Measurements from ENCODE around the gene ZNF684.
"Not testable (repeated sequence)": the region's sequence is repeated elsewhere in the genome, so short reads cannot be mapped to it uniquely, and the experiment has no call there.

The ZNF684 gene

DNA sequence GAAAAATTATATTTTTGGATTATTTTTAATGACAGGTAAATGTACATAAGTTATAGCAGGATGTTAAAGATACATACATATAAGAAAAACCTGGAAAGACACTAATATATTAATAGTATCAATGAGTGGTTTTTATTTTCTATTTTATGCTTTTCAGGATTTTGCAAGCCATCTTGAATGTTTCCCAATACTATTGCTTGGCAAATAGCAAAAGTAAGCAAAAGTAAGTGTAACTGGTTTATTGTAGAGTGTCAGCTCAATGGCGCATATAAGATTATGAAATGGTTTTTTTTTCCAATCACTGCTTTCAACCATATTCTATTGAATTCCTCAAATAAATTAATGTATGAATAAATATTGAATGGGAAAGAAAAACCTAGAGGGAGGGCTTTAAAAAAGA is 36.4 kb downstream of the ZNF684 start:
- no peak overlapping the region for H3K4me3 ChIP-seq (ENCODE audit: insufficient read length, low read depth)
- no peaks in the 10 kb centered on the region for H3K9me3 ChIP-seq (ENCODE audit: insufficient read depth, low read length)
- H3K4me1 ChIP-seq (ENCODE audit: insufficient read depth, insufficient read length) = no peaks in the 10 kb centered on the region
- H3K9ac ChIP-seq (ENCODE audit: insufficient read length, low read depth) = no peak overlapping the region
- H3K36me3 ChIP-seq (ENCODE audit: insufficient read depth, insufficient read length, low read length) = no peaks in the 10 kb centered on the region
- DNase-seq (ENCODE audit: low read depth, low spot score) = no peak
- no peaks in the 10 kb centered on the region for H3K27me3 ChIP-seq (ENCODE audit: insufficient read depth, insufficient read length)
- no peak for TF ChIP-seq YY1 (IDR thresholded peaks at IDR 0.05; ENCODE audit: insufficient read depth, insufficient read length)
- TF ChIP-seq SUZ12 (IDR thresholded peaks at IDR 0.05; ENCODE audit: extremely low read depth, insufficient read depth, insufficient read length) = no peak
- TF ChIP-seq ZNF274 (IDR thresholded peaks at IDR 0.05; ENCODE audit: low read depth, low read length) = no peak

DNA sequence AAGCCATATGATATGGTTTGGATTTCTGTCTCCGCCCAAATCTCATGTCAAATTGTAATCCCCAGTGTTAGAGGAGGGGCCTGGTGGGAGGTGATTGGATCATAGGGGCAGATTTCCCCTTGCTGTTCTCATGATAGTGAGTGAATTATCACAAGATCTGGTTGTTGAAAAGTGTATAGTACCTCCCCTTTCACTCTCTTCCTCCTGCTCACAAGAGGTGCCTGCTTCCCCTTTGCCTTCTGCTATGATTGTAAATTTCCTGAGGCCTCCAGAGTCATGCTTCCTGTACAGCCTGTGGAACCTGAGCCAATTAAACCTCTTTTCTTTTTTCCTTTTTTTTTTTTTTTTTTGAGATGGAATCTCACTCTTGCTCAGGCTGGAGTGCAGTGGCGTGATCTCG is 43.4 kb downstream of the ZNF684 start:
- not testable (repeated sequence) for H3K27me3 ChIP-seq (ENCODE audit: insufficient read depth, insufficient read length); DNase-seq (ENCODE audit: low read depth, low spot score); H3K4me1 ChIP-seq (ENCODE audit: insufficient read depth, insufficient read length); H3K36me3 ChIP-seq (ENCODE audit: insufficient read depth, insufficient read length, low read length); H3K4me3 ChIP-seq (ENCODE audit: insufficient read length, low read depth); H3K9me3 ChIP-seq (ENCODE audit: insufficient read depth, low read length); H3K9ac ChIP-seq (ENCODE audit: insufficient read length, low read depth)

DNA sequence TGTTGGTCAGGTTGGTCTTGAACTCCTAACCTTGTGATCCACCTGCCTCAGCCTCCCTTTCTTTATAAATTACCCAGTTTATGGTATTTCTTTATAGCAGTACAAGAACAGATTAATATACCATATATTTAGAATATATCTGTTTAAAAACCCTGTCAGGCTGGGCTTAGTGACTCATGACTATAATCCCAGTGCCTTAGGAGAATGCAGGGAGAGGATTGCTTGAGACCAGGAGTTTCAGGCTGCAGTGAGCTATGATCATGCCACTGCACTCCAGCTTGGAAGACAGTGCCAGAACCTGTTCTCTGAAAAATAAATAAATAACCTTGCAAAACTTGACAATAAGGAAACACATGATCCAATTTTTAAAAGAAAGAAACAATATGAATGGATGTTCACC is 43.9 kb downstream of the ZNF684 start:
- Histone ChIP-seq H3K9me3 (ENCODE audit: insufficient read depth, low read length) (0 out of 2 replicates have a peak, but pooled peaks cover 3% of the 10 kb centered on the region), H3K4me3 (ENCODE audit: insufficient read length, low read depth) (no peak overlapping the region), H3K27me3 (ENCODE audit: insufficient read depth, insufficient read length) (no peaks in the 10 kb centered on the region), H3K36me3 (ENCODE audit: insufficient read depth, insufficient read length, low read length) (no peaks in the 10 kb centered on the region), H3K4me1 (ENCODE audit: insufficient read depth, insufficient read length) (no peaks in the 10 kb centered on the region), H3K9ac (ENCODE audit: insufficient read length, low read depth) (no peak overlapping the region)
- no peak for DNase-seq (ENCODE audit: low read depth, low spot score)
- TF ChIP-seq SUZ12 (IDR thresholded peaks at IDR 0.05; ENCODE audit: extremely low read depth, insufficient read depth, insufficient read length) (no peak), ZNF274 (IDR thresholded peaks at IDR 0.05; ENCODE audit: low read depth, low read length) (no peak), YY1 (IDR thresholded peaks at IDR 0.05; ENCODE audit: insufficient read depth, insufficient read length) (no peak)

DNA sequence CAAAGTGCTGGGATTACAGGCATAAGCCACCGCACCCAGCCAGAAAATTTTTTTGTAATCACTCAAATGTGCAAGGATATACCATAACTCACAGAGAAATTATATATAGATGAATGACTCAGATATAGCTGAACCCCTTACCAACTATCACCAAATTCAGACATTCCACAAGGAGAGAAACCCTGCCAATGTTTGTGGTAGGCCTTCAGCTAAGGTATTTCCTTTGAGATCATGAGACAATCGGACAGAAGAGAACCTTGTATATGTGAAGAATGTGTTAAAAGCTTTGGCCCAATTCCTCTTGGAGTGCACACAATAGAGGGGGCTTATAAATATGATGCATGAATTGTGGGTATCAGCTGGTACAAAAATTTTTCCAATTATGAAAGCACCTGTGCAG is 50.7 kb downstream of the ZNF684 start:
- no peak for DNase-seq (ENCODE audit: low read depth, low spot score)
- no peak overlapping the region for H3K4me3 ChIP-seq (ENCODE audit: insufficient read length, low read depth)
- H3K27me3 ChIP-seq (ENCODE audit: insufficient read depth, insufficient read length) = no peaks in the 10 kb centered on the region
- H3K9ac ChIP-seq (ENCODE audit: insufficient read length, low read depth) = no peak overlapping the region
- no peaks in the 10 kb centered on the region for H3K36me3 ChIP-seq (ENCODE audit: insufficient read depth, insufficient read length, low read length)
- no peak for TF ChIP-seq SUZ12 (IDR thresholded peaks at IDR 0.05; ENCODE audit: extremely low read depth, insufficient read depth, insufficient read length)
- TF ChIP-seq ZNF274 (IDR thresholded peaks at IDR 0.05; ENCODE audit: low read depth, low read length) = no peak
- no peak for TF ChIP-seq YY1 (IDR thresholded peaks at IDR 0.05; ENCODE audit: insufficient read depth, insufficient read length)
- no peaks in the 10 kb centered on the region for H3K4me1 ChIP-seq (ENCODE audit: insufficient read depth, insufficient read length)
- 0 out of 2 replicates have a peak, but pooled peaks cover under 1% of the 10 kb centered on the region for H3K9me3 ChIP-seq (ENCODE audit: insufficient read depth, low read length)

DNA sequence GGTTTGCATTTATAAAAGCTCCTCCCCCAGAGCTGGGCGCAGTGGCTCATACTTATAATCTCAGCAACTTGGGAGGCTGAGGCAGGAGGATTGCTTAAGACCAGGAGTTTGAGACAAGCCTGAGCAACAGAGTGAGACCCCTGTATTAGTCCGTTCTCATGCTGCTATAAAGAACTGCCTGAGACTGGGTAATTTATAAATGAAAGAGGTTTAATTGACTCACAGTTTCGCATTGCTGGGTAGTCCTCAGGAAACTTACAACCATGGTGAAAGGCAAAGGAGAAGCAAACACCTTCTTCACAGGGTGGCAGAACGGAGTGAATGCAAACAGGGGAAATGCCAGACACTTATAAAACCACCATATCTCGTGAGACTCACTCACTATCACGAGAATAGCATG is 52.5 kb downstream of the ZNF684 start:
- TF ChIP-seq ZNF274 (IDR thresholded peaks at IDR 0.05; ENCODE audit: low read depth, low read length) (no peak), YY1 (IDR thresholded peaks at IDR 0.05; ENCODE audit: insufficient read depth, insufficient read length) (no peak), SUZ12 (IDR thresholded peaks at IDR 0.05; ENCODE audit: extremely low read depth, insufficient read depth, insufficient read length) (no peak)
- H3K4me1 ChIP-seq (ENCODE audit: insufficient read depth, insufficient read length) = no peaks in the 10 kb centered on the region
- no peak overlapping the region for H3K4me3 ChIP-seq (ENCODE audit: insufficient read length, low read depth)
- H3K9me3 ChIP-seq (ENCODE audit: insufficient read depth, low read length) = no peaks in the 10 kb centered on the region
- no peak overlapping the region for H3K9ac ChIP-seq (ENCODE audit: insufficient read length, low read depth)
- no peak for DNase-seq (ENCODE audit: low read depth, low spot score)
- no peaks in the 10 kb centered on the region for H3K27me3 ChIP-seq (ENCODE audit: insufficient read depth, insufficient read length)
- no peaks in the 10 kb centered on the region for H3K36me3 ChIP-seq (ENCODE audit: insufficient read depth, insufficient read length, low read length)

DNA sequence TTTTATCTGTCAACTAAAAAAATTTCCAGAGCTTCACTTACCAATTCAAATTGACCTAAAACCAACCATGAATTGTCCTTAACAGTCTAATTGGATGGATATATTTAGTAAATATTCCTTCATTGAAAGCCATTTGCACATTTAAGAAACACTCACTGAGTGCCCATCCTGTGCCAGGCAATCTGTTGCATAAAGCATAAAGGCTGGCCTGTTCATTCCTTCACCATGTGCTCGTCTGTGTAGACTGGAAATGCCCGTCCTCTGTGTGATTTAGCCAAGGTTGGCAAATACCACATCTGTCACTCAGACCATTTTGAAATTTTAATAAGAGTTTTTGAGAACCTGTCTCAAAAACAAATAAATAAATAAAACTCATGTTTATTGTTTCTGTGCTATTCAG is 57.1 kb downstream of the ZNF684 start:
- TF ChIP-seq ZNF274 (IDR thresholded peaks at IDR 0.05; ENCODE audit: low read depth, low read length) (no peak), SUZ12 (IDR thresholded peaks at IDR 0.05; ENCODE audit: extremely low read depth, insufficient read depth, insufficient read length) (no peak), YY1 (IDR thresholded peaks at IDR 0.05; ENCODE audit: insufficient read depth, insufficient read length) (no peak)
- Histone ChIP-seq H3K9me3 (ENCODE audit: insufficient read depth, low read length) (peaks cover 9% of the 10 kb centered on the region), H3K4me1 (ENCODE audit: insufficient read depth, insufficient read length) (no peaks in the 10 kb centered on the region), H3K4me3 (ENCODE audit: insufficient read length, low read depth) (no peak overlapping the region), H3K27me3 (ENCODE audit: insufficient read depth, insufficient read length) (no peaks in the 10 kb centered on the region), H3K36me3 (ENCODE audit: insufficient read depth, insufficient read length, low read length) (no peaks in the 10 kb centered on the region), H3K9ac (ENCODE audit: insufficient read length, low read depth) (no peak overlapping the region)
- no peak for DNase-seq (ENCODE audit: low read depth, low spot score)

DNA sequence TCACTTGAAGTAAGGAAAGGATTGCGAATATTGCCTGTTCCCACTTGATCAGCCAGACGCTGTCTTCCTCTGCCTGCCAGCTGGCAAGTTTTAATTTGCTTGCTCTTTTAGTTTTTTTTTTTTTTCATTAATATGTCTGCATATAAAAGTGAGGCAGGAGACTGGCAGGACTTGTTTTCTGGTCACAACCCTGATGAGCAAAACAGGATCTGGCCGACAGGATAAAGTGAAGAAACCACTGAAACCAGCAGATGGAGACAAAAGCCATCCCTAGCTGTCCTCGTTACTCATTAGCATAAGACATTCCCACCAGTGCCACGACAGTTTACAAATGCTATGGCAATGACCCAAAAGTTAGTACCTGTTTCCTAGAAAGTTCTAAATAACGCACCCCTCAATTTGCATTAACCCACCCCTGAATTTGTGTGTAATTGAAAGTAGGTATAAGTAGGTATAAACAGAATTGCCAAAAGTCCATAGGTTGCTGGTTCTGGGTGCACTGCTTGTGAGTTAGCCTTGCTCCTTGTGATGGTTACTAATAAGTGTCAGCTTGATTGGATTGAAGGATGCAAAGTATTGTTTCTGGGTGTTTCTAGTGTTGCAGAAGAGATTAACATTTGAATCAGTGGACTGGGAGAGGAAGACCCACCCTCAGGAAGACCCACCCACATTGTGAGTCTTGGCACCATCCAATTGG is 60.8 kb downstream of the ZNF684 start:
- peak; percentile 38 for DNase-seq (ENCODE audit: low read depth, low spot score)

More for the DNA sequence above, 60.8 kb downstream of the ZNF684 start:
- Histone ChIP-seq H3K4me1 (ENCODE audit: insufficient read depth, insufficient read length) (no peaks in the 10 kb centered on the region), H3K9ac (ENCODE audit: insufficient read length, low read depth) (no peak overlapping the region), H3K9me3 (ENCODE audit: insufficient read depth, low read length) (peaks cover 9% of the 10 kb centered on the region), H3K4me3 (ENCODE audit: insufficient read length, low read depth) (no peak overlapping the region), H3K27me3 (ENCODE audit: insufficient read depth, insufficient read length) (no peaks in the 10 kb centered on the region), H3K36me3 (ENCODE audit: insufficient read depth, insufficient read length, low read length) (no peaks in the 10 kb centered on the region)
- TF ChIP-seq SUZ12 (IDR thresholded peaks at IDR 0.05; ENCODE audit: extremely low read depth, insufficient read depth, insufficient read length) (no peak), ZNF274 (IDR thresholded peaks at IDR 0.05; ENCODE audit: low read depth, low read length) (no peak), YY1 (IDR thresholded peaks at IDR 0.05; ENCODE audit: insufficient read depth, insufficient read length) (no peak)
